ENCODE results near the gene LRRC7.

Gene LRRC7

GRCh38 chr1:70140343-70140742, 572.6 kb downstream of the LRRC7 start:
- no peak overlapping the region for H3K4me3 ChIP-seq
- no peak for DNase-seq (ENCODE audit: low spot score)
- H3K27ac ChIP-seq = peak overlapping the region in 1 of 2 donors; percentile 65
- TF ChIP-seq, protein P1, sequence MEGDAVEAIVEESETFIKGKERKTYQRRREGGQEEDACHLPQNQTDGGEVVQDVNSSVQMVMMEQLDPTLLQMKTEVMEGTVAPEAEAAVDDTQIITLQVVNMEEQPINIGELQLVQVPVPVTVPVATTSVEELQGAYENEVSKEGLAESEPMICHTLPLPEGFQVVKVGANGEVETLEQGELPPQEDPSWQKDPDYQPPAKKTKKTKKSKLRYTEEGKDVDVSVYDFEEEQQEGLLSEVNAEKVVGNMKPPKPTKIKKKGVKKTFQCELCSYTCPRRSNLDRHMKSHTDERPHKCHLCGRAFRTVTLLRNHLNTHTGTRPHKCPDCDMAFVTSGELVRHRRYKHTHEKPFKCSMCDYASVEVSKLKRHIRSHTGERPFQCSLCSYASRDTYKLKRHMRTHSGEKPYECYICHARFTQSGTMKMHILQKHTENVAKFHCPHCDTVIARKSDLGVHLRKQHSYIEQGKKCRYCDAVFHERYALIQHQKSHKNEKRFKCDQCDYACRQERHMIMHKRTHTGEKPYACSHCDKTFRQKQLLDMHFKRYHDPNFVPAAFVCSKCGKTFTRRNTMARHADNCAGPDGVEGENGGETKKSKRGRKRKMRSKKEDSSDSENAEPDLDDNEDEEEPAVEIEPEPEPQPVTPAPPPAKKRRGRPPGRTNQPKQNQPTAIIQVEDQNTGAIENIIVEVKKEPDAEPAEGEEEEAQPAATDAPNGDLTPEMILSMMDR (IDR thresholded peaks at IDR 0.05) = no peak

DNA sequence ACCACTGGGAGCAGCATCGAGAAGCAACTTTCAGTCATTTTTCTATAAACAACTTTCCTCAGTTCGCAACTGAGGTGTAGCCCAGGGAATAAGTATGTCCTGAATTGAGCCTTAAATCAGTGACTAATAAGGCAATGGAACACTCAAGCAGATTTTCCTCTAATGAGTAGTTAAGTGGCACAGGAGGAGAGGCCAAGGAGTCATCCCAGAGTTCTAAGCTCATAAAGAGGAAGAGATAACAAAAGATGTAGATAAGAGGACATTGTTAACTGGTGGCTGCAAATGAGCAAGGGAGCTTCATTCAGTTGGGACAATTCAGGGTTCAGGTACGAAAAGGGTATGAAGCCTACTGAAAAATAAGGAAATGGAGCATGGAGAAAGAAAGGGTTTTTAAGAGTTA, 573.2 kb downstream of the LRRC7 start:
- TF ChIP-seq, protein P1 (IDR thresholded peaks at IDR 0.05) = no peak
- DNase-seq (ENCODE audit: low spot score) = no peak
- peak overlapping the region; percentile 6 to 65 for H3K27ac ChIP-seq
- H3K4me3 ChIP-seq = no peak overlapping the region

DNA sequence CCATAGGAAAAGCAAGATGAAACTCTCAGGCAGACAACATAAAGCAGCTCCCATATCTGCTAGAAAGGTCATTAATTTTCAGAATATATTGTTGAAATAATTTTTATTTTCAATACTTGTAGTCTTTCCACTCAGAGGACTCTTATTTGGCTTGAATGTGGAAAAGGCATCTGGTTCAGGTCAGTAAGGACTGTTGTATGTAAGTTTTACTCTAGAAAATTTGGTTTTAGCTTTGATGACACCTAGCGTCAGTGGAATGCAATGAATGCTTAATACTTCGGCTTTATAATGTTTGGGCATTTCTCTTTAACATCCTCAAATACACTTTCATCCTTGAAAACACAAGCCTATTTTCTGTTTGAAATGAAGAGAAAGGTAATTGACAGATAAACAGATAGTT, 574.4 kb downstream of the LRRC7 start:
- TF ChIP-seq, protein P1 (IDR thresholded peaks at IDR 0.05) = no peak
- Histone ChIP-seq H3K27ac (no peak overlapping the region), H3K4me3 (no peak overlapping the region)
- DNase-seq (ENCODE audit: low spot score) = no peak

- DNase-seq (ENCODE audit: low spot score) = no peak
- no peak overlapping the region for H3K4me3 ChIP-seq
- H3K27ac ChIP-seq = no peak overlapping the region
- TF ChIP-seq, protein P1 (IDR thresholded peaks at IDR 0.05) = no peak
These were observed 575.4 kb downstream of the LRRC7 start for GRCh38 chr1:70143048-70143659.

GRCh38 chr1:70146488-70146887, 578.8 kb downstream of the LRRC7 start:
- TF ChIP-seq, protein P1 (IDR thresholded peaks at IDR 0.05) = no peak
- DNase-seq (ENCODE audit: low spot score) = no peak

GRCh38 chr1:70150444-70150843, 582.7 kb downstream of the LRRC7 start:
- no peak overlapping the region for H3K27ac ChIP-seq
- no peak overlapping the region for H3K4me3 ChIP-seq
- TF ChIP-seq, protein P1 (IDR thresholded peaks at IDR 0.05) = no peak
- no peak for DNase-seq (ENCODE audit: low spot score)

More at GRCh38 chr1:70146488-70146887, 578.8 kb downstream of the LRRC7 start:
- Histone ChIP-seq H3K4me3 (no peak overlapping the region), H3K27ac (no peak overlapping the region)

DNA sequence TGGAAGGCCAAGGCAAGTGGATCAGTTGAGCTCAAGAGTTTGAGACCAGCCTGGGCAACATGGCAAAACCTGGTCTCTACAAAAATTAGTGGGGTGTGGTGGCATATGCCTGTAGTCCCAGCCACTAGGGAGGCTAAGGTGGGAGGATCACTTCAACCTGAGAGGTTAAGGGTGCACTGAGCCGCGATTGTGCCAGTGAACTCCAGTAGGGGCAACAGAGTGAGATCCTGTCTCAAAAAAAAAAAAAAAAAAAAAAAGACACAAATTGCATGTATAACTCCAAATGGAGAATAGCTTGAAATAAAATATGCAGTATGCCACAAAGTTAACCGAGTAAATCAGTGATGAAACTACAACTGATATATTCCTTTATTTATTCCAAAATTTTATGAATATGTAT, 586.0 kb downstream of the LRRC7 start:
- TF ChIP-seq, protein P1 (IDR thresholded peaks at IDR 0.05) = no peak
- no peak for DNase-seq (ENCODE audit: low spot score)
- Histone ChIP-seq H3K4me3 (no peak overlapping the region), H3K27ac (no peak overlapping the region)

Data from coronary artery (tissue), 2 donors.